Sigmoid colon (tissue), 7 donors: Measurements from ENCODE around the gene ARHGAP25. TPM values are rescaled to one million over a fixed set of nuclear protein-coding genes. Genes with fewer than 3 reads are reported as not detected.

Experiments used
- DNase-seq: peaks from one replicate; pipeline ENCODE4 v3.0.0-alpha.2; 2019
- H3K27ac ChIP-seq, 4 donors: fragments of 200-600 bp; sonication (generic); one replicate each; pipeline ENCODE4 v1.5.1; 2016 to 2019; ENCODE audit warnings: mild to moderate bottlenecking in 1 of 4
- H3K27me3 ChIP-seq, 3 donors: fragments of 200-600 bp; sonication (generic); one replicate each; pipeline ENCODE4 v1.5.1; 2019; ENCODE audit warnings: mild to moderate bottlenecking in 1 of 3
- H3K36me3 ChIP-seq, 4 donors: fragments of 200-600 bp; sonication (generic); one replicate each; pipeline ENCODE4 v1.5.1; 2016 to 2019
- H3K4me1 ChIP-seq, 4 donors: fragments of 200-600 bp; sonication (generic); one replicate each; pipeline ENCODE4 v1.5.1; 2017 to 2019
- H3K4me3 ChIP-seq, 4 donors: fragments of 200-600 bp; sonication (generic); one replicate each; pipeline ENCODE4 v1.5.1; 2017 to 2019; ENCODE audit warnings: mild to moderate bottlenecking in 2 of 4, moderate library complexity in 1 of 4
- H3K9me3 ChIP-seq, 4 donors: fragments of 200-600 bp in 3 of 4; sonication (generic) in 3 of 4; one replicate each; pipeline versions ENCODE4 v1.5.1 to v1.6.1; 2013 to 2019
- EP300 ChIP-seq, 4 donors: sonication (generic); formaldehyde crosslinking; IDR thresholded peaks; one replicate each; pipeline ENCODE4 v1.6.1; 2017; ENCODE audit warnings: antibody characterized with exemption in 4 of 4
- POLR2A ChIP-seq, 2 donors: fragments of 450-650 bp; IDR thresholded peaks; one replicate each; pipeline ENCODE4 v1.6.1; 2016; ENCODE audit warnings: antibody characterized with exemption in 2 of 2, mild to moderate bottlenecking in 2 of 2, moderate library complexity in 2 of 2
- POLR2AphosphoS5 ChIP-seq, 4 donors: sonication (generic); formaldehyde crosslinking; IDR thresholded peaks; one replicate each; pipeline ENCODE4 v1.6.1; 2017; ENCODE audit warnings: antibody characterized with exemption in 4 of 4
- WGBS, 2 donors: extraction: QIAGEN DNeasy Blood & Tissue Kit; methylation state at CpG; one replicate each; pipeline ENCODE4 v1.1.7; 2013; 5-methylcytosine and 5-hydroxymethylcytosine counted together
- intact Hi-C: fragments of 100-400 bp; cut with DNase I; formaldehyde crosslinking; loops from one replicate; pipeline ENCODE4 v1.15.1; 2023
- polyA plus RNA-seq, 3 donors: library from polyadenylated mRNA; stranded (reverse); fragments of 200-250 nt; gene quantifications; one replicate each; pipeline ENCODE4 v1.2.3, GENCODE V29; 2013
- total RNA-seq, 4 donors: library from RNA; depleted of rRNA; stranded (reverse); fragments of >200 nt; gene quantifications; one replicate each; pipeline ENCODE4 v1.1.0, GENCODE V29; 2016
- TF ChIP-seq, protein P1 (sequence below), 4 experiments: fragments of 450-650 bp in 3 of 4; fragments of 200-600 bp in 1 of 4; IDR thresholded peaks; one replicate each; pipeline ENCODE4 v1.5.1; 2016 to 2019; ENCODE audit warnings: antibody characterized with exemption in 4 of 4, mild to moderate bottlenecking in 3 of 4, moderate library complexity in 2 of 4
- donor health status: healthy with polysubstance abuse.
- donor health status: Bipolar disorder and iron deficiency.
- donor health status: healthy.

Gene ARHGAP25
- total and polyA plus RNA-seq, 7 donors, result 2.6 to 18.1 (median 5.8) TPM

DNA sequence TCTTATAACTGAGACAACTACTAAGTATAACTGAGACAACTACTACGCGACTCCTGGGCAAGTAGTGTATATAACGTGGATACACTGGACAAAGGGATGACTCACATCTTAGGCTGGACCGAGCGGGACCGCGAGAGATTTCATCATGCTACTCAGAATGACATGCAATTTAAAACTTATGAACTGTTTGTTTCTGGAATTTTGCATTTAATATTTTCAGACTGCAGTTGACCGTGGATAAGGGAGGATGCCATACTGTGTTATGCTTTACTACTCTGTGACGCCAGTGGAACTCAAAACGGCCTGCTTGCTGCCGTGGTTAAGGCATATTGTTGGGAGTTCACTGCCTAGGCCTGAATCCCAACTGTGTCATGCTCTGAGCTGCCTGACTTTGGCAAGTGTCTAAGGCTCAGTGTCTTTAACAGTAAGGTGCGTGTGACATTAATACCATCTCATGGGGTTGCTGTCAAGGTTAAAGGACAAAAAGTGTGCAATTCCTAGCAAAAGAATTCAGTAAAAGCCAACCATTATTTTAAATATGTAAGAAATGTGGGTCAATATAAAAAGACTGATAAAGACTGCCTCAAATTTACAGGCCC is 72.0 kb downstream of the ARHGAP25 start:
- TF ChIP-seq POLR2AphosphoS5 (IDR thresholded peaks at IDR 0.05) (no peak), EP300 (IDR thresholded peaks at IDR 0.05) (no peak), POLR2A (IDR thresholded peaks at IDR 0.05) (no peak)
- TF ChIP-seq, protein P1, sequence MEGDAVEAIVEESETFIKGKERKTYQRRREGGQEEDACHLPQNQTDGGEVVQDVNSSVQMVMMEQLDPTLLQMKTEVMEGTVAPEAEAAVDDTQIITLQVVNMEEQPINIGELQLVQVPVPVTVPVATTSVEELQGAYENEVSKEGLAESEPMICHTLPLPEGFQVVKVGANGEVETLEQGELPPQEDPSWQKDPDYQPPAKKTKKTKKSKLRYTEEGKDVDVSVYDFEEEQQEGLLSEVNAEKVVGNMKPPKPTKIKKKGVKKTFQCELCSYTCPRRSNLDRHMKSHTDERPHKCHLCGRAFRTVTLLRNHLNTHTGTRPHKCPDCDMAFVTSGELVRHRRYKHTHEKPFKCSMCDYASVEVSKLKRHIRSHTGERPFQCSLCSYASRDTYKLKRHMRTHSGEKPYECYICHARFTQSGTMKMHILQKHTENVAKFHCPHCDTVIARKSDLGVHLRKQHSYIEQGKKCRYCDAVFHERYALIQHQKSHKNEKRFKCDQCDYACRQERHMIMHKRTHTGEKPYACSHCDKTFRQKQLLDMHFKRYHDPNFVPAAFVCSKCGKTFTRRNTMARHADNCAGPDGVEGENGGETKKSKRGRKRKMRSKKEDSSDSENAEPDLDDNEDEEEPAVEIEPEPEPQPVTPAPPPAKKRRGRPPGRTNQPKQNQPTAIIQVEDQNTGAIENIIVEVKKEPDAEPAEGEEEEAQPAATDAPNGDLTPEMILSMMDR (IDR thresholded peaks at IDR 0.05), result no peak
- H3K36me3 ChIP-seq, result no peaks in the 10 kb centered on the region
- WGBS, 2 donors, result 89 to 93% methylated on average over 12 of the region's 12 CpGs
- no peaks in the 10 kb centered on the region for H3K4me1 ChIP-seq
- DNase-seq, result no peak
- no peak overlapping the region for H3K27ac ChIP-seq
- intact Hi-C loops, result no loop called here
- H3K27me3 ChIP-seq, result no peaks in the 10 kb centered on the region
- no peaks in the 10 kb centered on the region for H3K9me3 ChIP-seq
- H3K4me3 ChIP-seq, result no peak overlapping the region

DNA sequence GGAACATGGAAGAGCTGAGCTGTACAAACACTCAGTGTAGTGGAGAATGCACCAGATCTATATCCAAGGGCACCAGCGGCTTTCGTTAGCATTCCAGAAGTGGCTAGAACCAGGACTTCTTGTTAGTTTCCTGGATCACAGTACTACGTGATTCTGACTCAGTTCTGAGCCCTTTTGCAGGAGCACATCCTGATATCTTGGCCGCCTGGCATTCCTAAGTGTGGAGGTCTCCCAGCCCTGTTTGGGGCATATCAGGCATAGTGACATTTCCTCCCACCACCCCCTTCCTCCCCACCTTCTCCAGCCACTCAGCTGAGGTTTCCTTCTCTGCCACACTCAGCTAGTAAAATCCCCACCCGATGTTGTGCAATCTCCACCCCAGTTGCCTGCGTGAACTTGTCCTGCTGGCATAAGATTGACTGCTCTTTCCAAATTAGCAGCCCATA is 73.2 kb downstream of the ARHGAP25 start:
- H3K36me3 ChIP-seq, result no peaks in the 10 kb centered on the region
- TF ChIP-seq, protein P1 (IDR thresholded peaks at IDR 0.05), result no peak
- no peak for TF ChIP-seq EP300 (IDR thresholded peaks at IDR 0.05)
- TF ChIP-seq POLR2AphosphoS5 (IDR thresholded peaks at IDR 0.05), result no peak
- no peak for TF ChIP-seq POLR2A (IDR thresholded peaks at IDR 0.05)
- no peaks in the 10 kb centered on the region for H3K27me3 ChIP-seq
- H3K4me3 ChIP-seq, result no peak overlapping the region
- WGBS, 2 donors, result 55 to 60% methylated on average over 6 of the region's 6 CpGs
- H3K4me1 ChIP-seq, result no peaks in the 10 kb centered on the region
- no peak overlapping the region for H3K27ac ChIP-seq
- DNase-seq, result no peak
- intact Hi-C loops, result no loop called here
- H3K9me3 ChIP-seq, result no peaks in the 10 kb centered on the region

DNA sequence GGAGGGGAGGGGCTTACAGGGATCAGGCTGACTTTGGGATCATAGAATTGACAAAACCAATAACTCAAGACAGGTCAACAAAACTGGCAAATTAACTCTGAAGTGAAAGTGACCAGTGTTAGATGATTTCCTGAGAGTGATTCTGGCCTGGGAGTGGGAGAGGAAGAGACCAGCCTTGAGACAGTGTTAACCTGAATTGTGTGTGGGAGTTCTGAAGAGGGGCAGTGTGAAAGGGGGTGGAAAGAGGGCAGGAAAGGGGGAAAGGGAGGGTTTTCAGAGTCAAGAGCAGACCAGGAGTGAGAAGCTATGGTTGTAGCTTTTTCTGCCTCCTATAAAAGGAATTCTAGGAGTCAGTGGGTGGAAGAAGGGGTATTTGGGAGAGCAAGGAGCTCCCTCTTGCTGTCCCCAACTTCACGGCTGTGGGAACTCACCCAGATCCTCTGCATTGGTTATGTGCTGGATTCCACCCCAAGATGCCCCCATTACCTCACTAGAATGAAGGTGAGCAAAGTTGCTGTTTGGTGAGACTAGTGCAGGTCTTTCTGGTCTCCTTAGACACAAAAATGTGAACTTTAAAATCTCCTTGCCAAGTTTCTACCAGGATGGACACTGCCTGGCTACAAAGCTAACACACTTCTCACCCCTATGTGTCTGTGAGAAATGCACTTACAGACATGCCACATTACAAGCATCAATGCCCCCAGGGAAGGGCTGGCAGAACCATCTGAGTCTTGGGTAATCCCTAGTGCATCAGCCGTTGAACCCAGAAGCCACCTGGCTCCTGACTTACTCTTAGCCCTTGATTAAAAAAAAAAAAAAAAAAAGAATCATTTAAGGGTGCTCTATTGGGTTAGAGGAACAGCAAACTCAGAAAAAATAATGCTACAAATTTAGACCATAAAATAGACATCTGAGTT is 75.0 kb downstream of the ARHGAP25 start:
- no peaks in the 10 kb centered on the region for H3K4me1 ChIP-seq
- H3K9me3 ChIP-seq, result no peaks in the 10 kb centered on the region
- intact Hi-C loops, result no loop called here
- TF ChIP-seq POLR2A (IDR thresholded peaks at IDR 0.05), result no peak
- no peak for TF ChIP-seq POLR2AphosphoS5 (IDR thresholded peaks at IDR 0.05)
- TF ChIP-seq EP300 (IDR thresholded peaks at IDR 0.05), result no peak
- TF ChIP-seq, protein P1 (IDR thresholded peaks at IDR 0.05), result no peak
- H3K27ac ChIP-seq, result no peak overlapping the region
- H3K27me3 ChIP-seq, result no peaks in the 10 kb centered on the region
- no peaks in the 10 kb centered on the region for H3K36me3 ChIP-seq
- DNase-seq, result no peak
- 62 to 86% methylated on average over 2 of the region's 2 CpGs for WGBS, 2 donors
- no peak overlapping the region for H3K4me3 ChIP-seq

DNA sequence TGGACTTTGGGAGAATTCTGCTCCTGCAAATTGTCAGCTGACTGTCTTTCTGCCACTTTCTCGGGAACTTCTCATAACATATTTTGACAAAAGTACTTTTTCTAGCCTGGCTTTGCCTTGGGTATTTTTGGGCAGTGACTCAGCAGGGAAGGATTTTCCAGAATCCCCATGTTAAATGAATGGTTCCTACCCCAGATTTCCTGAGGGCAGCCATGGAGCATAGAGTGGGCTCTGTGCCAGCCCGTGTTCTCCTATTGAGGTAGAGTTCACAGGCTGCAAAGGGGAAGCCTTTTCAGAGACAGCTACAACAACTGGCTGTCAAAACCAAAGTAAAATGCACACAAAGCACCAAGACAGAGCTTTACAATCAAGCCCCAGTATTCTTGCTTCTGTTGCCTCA is 76.8 kb downstream of the ARHGAP25 start:
- H3K4me3 ChIP-seq, result no peak overlapping the region
- H3K27ac ChIP-seq, result peak overlapping the region in 1 of 4 donors; percentile 7
- intact Hi-C loops, result no loop called here
- no peak for DNase-seq
- no peaks in the 10 kb centered on the region for H3K27me3 ChIP-seq
- WGBS, 2 donors, result 67 to 83% methylated on average over 2 of the region's 2 CpGs
- no peaks in the 10 kb centered on the region for H3K36me3 ChIP-seq
- TF ChIP-seq, protein P1 (IDR thresholded peaks at IDR 0.05), result no peak
- TF ChIP-seq POLR2AphosphoS5 (IDR thresholded peaks at IDR 0.05) (no peak), POLR2A (IDR thresholded peaks at IDR 0.05) (no peak), EP300 (IDR thresholded peaks at IDR 0.05) (no peak)
- no peaks in the 10 kb centered on the region for H3K4me1 ChIP-seq
- H3K9me3 ChIP-seq, result no peaks in the 10 kb centered on the region
